Measurements from ENCODE around the gene PPDPF.

Gene PPDPF

DNA sequence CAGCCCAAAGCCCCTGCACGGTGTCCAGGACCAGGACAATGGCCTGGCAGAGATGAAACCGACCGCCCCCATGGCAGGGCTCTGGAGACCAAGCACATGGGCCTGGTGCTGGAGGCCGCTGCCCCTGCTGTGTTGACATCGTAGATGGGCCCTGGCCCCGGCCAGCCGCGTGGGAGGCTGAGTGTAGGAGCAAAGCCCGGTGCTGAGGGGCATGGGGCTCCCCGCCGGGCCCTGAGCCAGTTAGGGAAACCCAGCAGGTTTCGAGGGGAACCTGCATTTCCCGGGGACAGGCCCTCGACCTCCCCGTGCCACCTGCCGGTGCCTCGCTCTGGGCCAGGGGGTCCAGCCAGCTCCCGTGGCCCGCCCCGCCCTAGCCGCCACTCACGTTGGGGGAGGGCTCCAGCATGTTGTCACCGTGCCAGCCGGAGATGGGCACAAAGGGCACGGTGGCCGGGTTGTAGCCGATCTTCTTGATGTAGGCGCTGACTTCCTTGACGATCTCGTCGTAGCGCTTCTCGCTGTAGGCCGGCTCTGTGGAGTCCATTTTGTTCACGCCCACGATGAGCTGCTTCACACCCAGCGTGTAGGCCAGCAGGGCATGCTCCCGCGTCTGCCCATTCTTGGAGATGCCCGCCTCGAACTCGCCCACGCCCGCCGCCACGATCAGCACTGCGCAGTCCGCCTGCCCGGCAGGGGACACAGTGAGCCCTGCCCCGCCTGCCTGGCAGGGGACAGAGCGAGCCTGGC is 26.0 kb upstream of the PPDPF start:
- no peak for DNase-seq (ENCODE audit: low read depth)
- H3K4me3 ChIP-seq (ENCODE audit: low read depth, low read length): no peak overlapping the region
- no peak for TF ChIP-seq POLR2A (IDR thresholded peaks at IDR 0.05; ENCODE audit: extremely low read depth, insufficient read length)
- TF ChIP-seq, protein P1, sequence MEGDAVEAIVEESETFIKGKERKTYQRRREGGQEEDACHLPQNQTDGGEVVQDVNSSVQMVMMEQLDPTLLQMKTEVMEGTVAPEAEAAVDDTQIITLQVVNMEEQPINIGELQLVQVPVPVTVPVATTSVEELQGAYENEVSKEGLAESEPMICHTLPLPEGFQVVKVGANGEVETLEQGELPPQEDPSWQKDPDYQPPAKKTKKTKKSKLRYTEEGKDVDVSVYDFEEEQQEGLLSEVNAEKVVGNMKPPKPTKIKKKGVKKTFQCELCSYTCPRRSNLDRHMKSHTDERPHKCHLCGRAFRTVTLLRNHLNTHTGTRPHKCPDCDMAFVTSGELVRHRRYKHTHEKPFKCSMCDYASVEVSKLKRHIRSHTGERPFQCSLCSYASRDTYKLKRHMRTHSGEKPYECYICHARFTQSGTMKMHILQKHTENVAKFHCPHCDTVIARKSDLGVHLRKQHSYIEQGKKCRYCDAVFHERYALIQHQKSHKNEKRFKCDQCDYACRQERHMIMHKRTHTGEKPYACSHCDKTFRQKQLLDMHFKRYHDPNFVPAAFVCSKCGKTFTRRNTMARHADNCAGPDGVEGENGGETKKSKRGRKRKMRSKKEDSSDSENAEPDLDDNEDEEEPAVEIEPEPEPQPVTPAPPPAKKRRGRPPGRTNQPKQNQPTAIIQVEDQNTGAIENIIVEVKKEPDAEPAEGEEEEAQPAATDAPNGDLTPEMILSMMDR (IDR thresholded peaks at IDR 0.05; ENCODE audit: low read depth, low read length): no peak
- TF ChIP-seq MYC (IDR thresholded peaks at IDR 0.05; ENCODE audit: low read depth, low read length): no peak
- TF ChIP-seq, protein P2, sequence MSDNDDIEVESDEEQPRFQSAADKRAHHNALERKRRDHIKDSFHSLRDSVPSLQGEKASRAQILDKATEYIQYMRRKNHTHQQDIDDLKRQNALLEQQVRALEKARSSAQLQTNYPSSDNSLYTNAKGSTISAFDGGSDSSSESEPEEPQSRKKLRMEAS (IDR thresholded peaks at IDR 0.05; ENCODE audit: low read depth, low read length): no peak

DNA sequence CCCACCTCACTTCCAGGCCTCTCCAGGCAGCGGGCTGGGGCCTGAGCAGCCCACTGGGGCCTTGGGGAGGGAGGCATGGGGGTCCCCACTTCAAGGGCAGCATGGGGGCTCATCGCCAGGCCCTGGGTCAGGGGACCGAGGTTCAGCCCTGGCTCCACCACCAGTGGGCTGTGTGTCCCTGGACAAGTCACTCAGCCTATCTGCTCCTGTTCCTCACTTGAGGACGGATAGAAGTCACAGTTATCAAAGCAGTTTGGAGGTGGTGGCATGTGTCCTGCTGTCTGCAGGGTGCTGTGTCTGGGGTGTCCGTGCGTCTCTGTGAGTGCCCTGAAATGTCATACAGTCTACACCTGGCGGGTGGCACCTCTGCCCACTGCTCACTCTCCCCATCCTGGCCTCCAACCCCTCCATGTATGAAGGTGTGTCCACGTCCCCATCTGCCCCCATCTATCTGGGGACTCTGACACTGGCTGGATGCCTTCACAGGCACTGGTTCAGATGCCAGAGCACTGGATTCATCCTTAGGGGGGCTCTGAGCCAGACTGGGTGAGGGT is 25.3 kb upstream of the PPDPF start:
- no peak overlapping the region for H3K4me3 ChIP-seq (ENCODE audit: low read depth, low read length)
- DNase-seq (ENCODE audit: low read depth): no peak
- TF ChIP-seq, protein P2 (IDR thresholded peaks at IDR 0.05; ENCODE audit: low read depth, low read length): no peak
- TF ChIP-seq MYC (IDR thresholded peaks at IDR 0.05; ENCODE audit: low read depth, low read length): no peak
- no peak for TF ChIP-seq POLR2A (IDR thresholded peaks at IDR 0.05; ENCODE audit: extremely low read depth, insufficient read length)
- TF ChIP-seq, protein P1 (IDR thresholded peaks at IDR 0.05; ENCODE audit: low read depth, low read length): no peak

DNA sequence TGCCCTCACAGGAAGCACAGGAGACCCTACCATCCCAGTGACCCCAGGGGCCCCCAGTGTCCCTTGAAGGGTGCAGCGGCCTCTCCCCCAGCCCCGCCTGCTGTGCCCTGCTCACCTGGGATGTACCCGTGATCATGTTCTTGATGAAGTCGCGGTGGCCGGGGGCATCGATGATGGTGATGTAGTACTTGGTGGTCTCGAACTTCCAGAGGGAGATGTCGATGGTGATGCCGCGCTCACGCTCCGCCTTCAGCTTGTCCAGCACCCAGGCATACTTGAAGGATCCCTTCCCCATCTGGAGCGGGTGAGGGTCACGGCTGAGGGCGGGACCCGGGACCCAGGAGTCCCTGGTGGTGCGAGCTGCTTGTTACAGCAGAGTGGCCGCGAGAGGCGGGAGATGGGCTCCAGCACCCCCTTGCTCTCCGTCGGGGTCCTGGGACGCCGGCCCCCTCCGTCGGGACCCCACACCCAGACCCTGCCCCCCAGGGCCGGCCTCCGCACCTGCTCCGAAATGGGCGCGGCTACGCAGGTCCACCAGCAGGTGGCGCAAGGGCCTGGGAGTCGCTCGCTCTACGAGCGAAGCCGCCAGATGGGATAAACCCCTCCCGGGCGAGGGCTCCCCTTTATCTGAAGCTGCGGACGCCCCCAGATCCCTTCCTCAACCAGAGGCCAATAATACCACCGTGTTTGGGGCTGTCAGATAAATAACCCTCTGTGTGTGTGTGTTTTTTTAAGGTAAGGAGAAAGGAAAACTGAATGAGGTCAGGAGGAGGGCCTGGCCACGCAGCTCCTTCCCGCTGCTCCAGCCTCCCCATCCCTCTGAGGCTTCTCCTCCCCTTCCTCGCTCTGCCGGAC is 24.6 kb upstream of the PPDPF start:
- DNase-seq (ENCODE audit: low read depth): peak; percentile 63
- TF ChIP-seq POLR2A (IDR thresholded peaks at IDR 0.05; ENCODE audit: extremely low read depth, insufficient read length): no peak
- TF ChIP-seq, protein P2 (IDR thresholded peaks at IDR 0.05; ENCODE audit: low read depth, low read length): peak; percentile 28; the same call in 1 of the 2 replicates
- TF ChIP-seq, protein P1 (IDR thresholded peaks at IDR 0.05; ENCODE audit: low read depth, low read length): peak; percentile 90
- TF ChIP-seq MYC (IDR thresholded peaks at IDR 0.05; ENCODE audit: low read depth, low read length): no peak
- H3K4me3 ChIP-seq (ENCODE audit: low read depth, low read length): no peak overlapping the region

DNA sequence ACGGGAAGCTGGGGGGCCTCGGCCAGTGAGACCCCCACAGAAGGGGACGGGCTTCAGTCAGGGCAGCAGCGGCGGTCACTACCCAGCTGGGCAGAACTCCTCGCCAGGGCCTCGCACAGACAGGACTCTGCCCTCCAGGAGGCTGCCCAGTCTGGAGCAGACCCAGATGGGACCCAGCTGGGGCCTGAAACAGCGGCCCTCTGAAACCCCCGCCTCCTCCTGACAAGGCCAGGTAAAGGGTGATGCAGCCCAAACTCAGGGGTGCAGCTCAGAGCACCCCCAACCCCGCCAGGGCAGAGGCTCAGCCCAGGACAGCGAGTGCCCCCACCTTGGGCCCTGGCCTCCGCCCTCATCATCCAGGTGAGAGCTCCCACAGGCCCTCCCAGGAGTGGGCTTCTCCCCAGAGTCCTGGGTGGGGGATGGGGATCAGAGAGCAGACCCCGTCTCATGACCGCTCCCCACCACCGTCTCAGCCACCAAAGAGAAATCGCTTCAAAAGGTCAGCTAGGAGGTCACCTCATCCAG is 23.9 kb upstream of the PPDPF start:
- DNase-seq (ENCODE audit: low read depth): no peak
- H3K4me3 ChIP-seq (ENCODE audit: low read depth, low read length): no peak overlapping the region
- TF ChIP-seq MYC (IDR thresholded peaks at IDR 0.05; ENCODE audit: low read depth, low read length) (no peak), POLR2A (IDR thresholded peaks at IDR 0.05; ENCODE audit: extremely low read depth, insufficient read length) (no peak)
- TF ChIP-seq, protein P1 (IDR thresholded peaks at IDR 0.05; ENCODE audit: low read depth, low read length): no peak
- TF ChIP-seq, protein P2 (IDR thresholded peaks at IDR 0.05; ENCODE audit: low read depth, low read length): no peak

DNA sequence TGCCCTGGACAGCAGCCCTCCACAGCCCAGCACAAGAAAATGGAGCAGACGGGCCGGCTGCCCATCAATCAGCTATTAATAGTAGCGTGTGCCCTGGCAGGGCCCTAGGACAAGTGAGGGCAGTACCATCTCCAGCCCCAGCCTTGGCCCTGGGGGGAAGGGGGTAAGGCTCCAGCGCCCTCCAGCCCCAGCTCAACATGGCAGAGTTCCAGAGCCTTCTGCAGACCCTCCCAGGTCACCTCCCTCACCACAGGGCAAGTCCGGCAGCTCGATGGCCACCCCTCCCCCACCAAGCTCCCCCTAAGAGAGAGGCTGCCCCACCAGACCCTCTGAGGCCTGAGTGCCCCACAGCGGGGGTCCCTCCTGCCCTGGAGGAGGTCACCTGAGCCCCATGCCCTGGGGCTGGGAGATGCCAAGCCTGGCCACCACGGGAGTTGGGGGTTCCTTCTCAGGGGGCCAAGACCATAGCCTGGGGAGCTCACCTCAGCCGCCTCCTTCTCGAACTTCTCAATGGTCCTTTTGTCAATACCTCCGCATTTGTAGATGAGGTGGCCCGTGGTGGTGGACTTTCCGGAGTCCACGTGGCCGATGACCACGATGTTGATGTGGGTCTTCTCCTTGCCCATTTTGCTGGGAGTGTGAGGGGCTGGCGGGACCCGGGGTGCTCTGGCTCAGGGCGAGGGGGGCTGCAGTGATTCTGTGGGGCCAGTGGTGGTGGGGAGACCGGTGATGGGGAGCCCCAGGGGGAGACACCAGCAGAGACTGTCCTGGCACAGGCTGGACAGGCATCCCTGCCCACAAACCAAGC is 23.2 kb upstream of the PPDPF start:
- H3K4me3 ChIP-seq (ENCODE audit: low read depth, low read length): no peak overlapping the region
- TF ChIP-seq, protein P1 (IDR thresholded peaks at IDR 0.05; ENCODE audit: low read depth, low read length): no peak
- no peak for TF ChIP-seq MYC (IDR thresholded peaks at IDR 0.05; ENCODE audit: low read depth, low read length)
- TF ChIP-seq, protein P2 (IDR thresholded peaks at IDR 0.05; ENCODE audit: low read depth, low read length): no peak
- no peak for DNase-seq (ENCODE audit: low read depth)
